Ishikawa (cell line): ENCODE data around the gene DPF1.

ENCODE experiments used
- EGR1 ChIP-seq: IDR thresholded peaks from 2 replicates; pipeline ENCODE4 v1.6.1; 2012
- EP300 ChIP-seq: IDR thresholded peaks from 2 replicates; pipeline ENCODE4 v1.6.1; 2012; ENCODE audit warnings: borderline replicate concordance
- TAF1 ChIP-seq: IDR thresholded peaks from 2 replicates; pipeline ENCODE4 v1.6.1; 2012; ENCODE audit warnings: low read depth, mild to moderate bottlenecking
- TCF12 ChIP-seq: IDR thresholded peaks from 2 replicates; pipeline ENCODE4 v1.6.1; 2012; ENCODE audit warnings: low read depth
- YY1 ChIP-seq: IDR thresholded peaks from 2 replicates; pipeline ENCODE4 v1.6.1; 2012; ENCODE audit warnings: low read depth
- ZBTB7A ChIP-seq: IDR thresholded peaks from 2 replicates; pipeline ENCODE4 v1.6.1; 2012; ENCODE audit warnings: low read depth
- TF ChIP-seq, protein P1 (sequence below): IDR thresholded peaks from 2 replicates; pipeline ENCODE4 v1.6.1; 2012; ENCODE audit warnings: low read depth, mild to moderate bottlenecking

- no peak for TF ChIP-seq EP300
- TF ChIP-seq TAF1, result no peak
- TF ChIP-seq EGR1, result no peak
- no peak for TF ChIP-seq TCF12
- TF ChIP-seq, protein P1, sequence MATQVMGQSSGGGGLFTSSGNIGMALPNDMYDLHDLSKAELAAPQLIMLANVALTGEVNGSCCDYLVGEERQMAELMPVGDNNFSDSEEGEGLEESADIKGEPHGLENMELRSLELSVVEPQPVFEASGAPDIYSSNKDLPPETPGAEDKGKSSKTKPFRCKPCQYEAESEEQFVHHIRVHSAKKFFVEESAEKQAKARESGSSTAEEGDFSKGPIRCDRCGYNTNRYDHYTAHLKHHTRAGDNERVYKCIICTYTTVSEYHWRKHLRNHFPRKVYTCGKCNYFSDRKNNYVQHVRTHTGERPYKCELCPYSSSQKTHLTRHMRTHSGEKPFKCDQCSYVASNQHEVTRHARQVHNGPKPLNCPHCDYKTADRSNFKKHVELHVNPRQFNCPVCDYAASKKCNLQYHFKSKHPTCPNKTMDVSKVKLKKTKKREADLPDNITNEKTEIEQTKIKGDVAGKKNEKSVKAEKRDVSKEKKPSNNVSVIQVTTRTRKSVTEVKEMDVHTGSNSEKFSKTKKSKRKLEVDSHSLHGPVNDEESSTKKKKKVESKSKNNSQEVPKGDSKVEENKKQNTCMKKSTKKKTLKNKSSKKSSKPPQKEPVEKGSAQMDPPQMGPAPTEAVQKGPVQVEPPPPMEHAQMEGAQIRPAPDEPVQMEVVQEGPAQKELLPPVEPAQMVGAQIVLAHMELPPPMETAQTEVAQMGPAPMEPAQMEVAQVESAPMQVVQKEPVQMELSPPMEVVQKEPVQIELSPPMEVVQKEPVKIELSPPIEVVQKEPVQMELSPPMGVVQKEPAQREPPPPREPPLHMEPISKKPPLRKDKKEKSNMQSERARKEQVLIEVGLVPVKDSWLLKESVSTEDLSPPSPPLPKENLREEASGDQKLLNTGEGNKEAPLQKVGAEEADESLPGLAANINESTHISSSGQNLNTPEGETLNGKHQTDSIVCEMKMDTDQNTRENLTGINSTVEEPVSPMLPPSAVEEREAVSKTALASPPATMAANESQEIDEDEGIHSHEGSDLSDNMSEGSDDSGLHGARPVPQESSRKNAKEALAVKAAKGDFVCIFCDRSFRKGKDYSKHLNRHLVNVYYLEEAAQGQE, result no peak
- no peak for TF ChIP-seq ZBTB7A
- no peak for TF ChIP-seq YY1
Measured at GRCh38 chr19:38202504-38202903, 21.5 kb downstream of the DPF1 start.
